Colonic mucosa (tissue), 4 donors: ENCODE data around the gene METTL27. TPM values are rescaled to one million over a fixed set of nuclear protein-coding genes. Genes with fewer than 3 reads are reported as not detected.
"Not testable (repeated sequence)": the region's sequence is repeated elsewhere in the genome, so short reads cannot be mapped to it uniquely, and the experiment has no call there.

Experiments
- DNase-seq: peaks from one replicate; pipeline ENCODE4 v3.0.0-alpha.2; 2020
- H3K27ac ChIP-seq: fragments of 200-600 bp; one replicate; pipeline ENCODE4 v1.8.0; 2021
- H3K27me3 ChIP-seq: fragments of 200-600 bp; one replicate; pipeline ENCODE4 v1.8.0; 2021
- H3K36me3 ChIP-seq: fragments of 200-600 bp; one replicate; pipeline ENCODE4 v1.8.0; 2021
- H3K4me1 ChIP-seq: fragments of 200-600 bp; one replicate; pipeline ENCODE4 v1.8.0; 2021; ENCODE audit warnings: mild to moderate bottlenecking
- H3K4me3 ChIP-seq: fragments of 200-600 bp; one replicate; pipeline ENCODE4 v1.8.0; 2021
- H3K9ac ChIP-seq, 2 donors: one replicate each; pipeline ENCODE4 v1.7.0; 2013; ENCODE audit warnings: control low read depth in 2 of 2, low read depth in 2 of 2, low read length in 2 of 2
- H3K9me3 ChIP-seq: fragments of 200-600 bp; one replicate; pipeline ENCODE4 v1.8.0; 2021
- intact Hi-C: fragments of 100-400 bp; cut with DNase I; formaldehyde crosslinking; loops from one replicate; pipeline ENCODE4 v1.14.1; 2022
- total RNA-seq, 2 donors: library from RNA; stranded (reverse); fragmentation: NEBNext Ultra II Directional in 1 of 2; extraction: Animal tissue kit (Norgen Biotek cat#: 25700) in 1 of 2; gene quantifications; one replicate each; pipeline ENCODE4 v1.2.1, GENCODE V29; 2021
- TF ChIP-seq, protein P1 (sequence below): fragments of 200-600 bp; IDR thresholded peaks from one replicate; pipeline ENCODE4 v1.8.0; 2022; ENCODE audit warnings: antibody characterized with exemption, mild to moderate bottlenecking
- donor health status: healthy.
- donor health status: DM: no; HTN: no; CAD: no.
- donor health status: DM: no; HTN: no; CAD: no.

The METTL27 gene
- total RNA-seq, 2 donors from 2014 or later = 4.0 to 7.4 TPM

DNA sequence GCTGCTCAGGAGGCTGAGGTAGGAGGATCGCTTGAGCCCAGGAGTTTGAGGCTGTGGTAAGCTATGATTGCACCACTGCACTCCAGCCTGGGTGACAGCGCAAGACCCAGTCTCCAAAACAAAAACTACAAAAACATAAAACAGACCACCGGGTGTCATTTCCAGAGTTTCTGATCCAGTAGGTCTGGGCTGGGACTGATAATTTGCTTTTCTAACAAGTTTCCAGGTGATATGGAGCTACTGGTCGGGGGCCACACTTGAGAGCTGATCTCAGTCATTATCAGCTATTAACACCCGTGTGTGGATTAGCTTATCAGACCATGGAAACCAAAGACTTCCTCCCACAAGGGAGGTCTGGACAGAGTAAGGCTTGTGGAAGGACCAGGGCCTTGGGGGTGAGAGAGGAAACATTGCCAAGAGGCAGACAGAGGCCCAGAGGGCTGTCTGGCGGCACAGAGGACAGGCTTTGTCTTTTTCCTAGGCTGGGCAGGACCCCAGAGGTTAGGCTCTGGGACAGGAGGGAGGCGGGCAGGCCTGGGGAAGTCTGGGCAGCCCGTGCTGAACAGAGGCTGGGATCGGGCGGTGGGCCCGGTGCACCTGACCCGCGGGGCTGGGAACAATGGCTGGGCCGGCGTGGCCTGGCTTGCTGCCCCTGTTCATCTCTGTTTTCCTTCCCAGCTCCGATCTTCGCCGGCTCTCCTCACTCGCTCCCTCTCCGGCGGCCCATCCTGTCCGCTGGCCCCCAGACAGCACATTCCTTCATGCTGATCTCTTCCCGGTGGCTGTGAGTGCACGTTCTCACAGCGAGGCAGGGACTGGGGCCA lies 43.9 kb upstream of the METTL27 start:
- Histone ChIP-seq H3K4me3 (no peak overlapping the region), H3K27me3 (no peaks in the 10 kb centered on the region), H3K9ac (no peak overlapping the region), H3K9me3 (no peaks in the 10 kb centered on the region), H3K27ac (no peak overlapping the region), H3K4me1 (no peaks in the 10 kb centered on the region), H3K36me3 (no peaks in the 10 kb centered on the region)
- intact Hi-C loops = no loop called here
- TF ChIP-seq, protein P1, sequence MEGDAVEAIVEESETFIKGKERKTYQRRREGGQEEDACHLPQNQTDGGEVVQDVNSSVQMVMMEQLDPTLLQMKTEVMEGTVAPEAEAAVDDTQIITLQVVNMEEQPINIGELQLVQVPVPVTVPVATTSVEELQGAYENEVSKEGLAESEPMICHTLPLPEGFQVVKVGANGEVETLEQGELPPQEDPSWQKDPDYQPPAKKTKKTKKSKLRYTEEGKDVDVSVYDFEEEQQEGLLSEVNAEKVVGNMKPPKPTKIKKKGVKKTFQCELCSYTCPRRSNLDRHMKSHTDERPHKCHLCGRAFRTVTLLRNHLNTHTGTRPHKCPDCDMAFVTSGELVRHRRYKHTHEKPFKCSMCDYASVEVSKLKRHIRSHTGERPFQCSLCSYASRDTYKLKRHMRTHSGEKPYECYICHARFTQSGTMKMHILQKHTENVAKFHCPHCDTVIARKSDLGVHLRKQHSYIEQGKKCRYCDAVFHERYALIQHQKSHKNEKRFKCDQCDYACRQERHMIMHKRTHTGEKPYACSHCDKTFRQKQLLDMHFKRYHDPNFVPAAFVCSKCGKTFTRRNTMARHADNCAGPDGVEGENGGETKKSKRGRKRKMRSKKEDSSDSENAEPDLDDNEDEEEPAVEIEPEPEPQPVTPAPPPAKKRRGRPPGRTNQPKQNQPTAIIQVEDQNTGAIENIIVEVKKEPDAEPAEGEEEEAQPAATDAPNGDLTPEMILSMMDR = no peak
- no peak for DNase-seq

- Histone ChIP-seq H3K36me3 (no peaks in the 10 kb centered on the region), H3K9ac (no peak overlapping the region), H3K27ac (no peak overlapping the region), H3K4me1 (no peaks in the 10 kb centered on the region), H3K9me3 (no peaks in the 10 kb centered on the region), H3K27me3 (no peaks in the 10 kb centered on the region), H3K4me3 (no peak overlapping the region)
- TF ChIP-seq, protein P1 = no peak
- no peak for DNase-seq
- intact Hi-C loops = no loop called here
These were observed 43.2 kb upstream of the METTL27 start for GRCh38 chr7:73885433-73885974.

- H3K4me1 ChIP-seq, H3K9me3 ChIP-seq, DNase-seq, H3K36me3 ChIP-seq, intact Hi-C loops, H3K9ac ChIP-seq, H3K4me3 ChIP-seq, H3K27ac ChIP-seq, H3K27me3 ChIP-seq: not testable (repeated sequence)
These were observed 42.6 kb upstream of the METTL27 start for GRCh38 chr7:73884867-73885422.

- H3K27me3 ChIP-seq = no peaks in the 10 kb centered on the region
- intact Hi-C loops = no loop called here
- no peak overlapping the region for H3K9ac ChIP-seq
- no peaks in the 10 kb centered on the region for H3K36me3 ChIP-seq
- DNase-seq = no peak
- no peaks in the 10 kb centered on the region for H3K9me3 ChIP-seq
- H3K4me1 ChIP-seq = no peaks in the 10 kb centered on the region
- no peak overlapping the region for H3K27ac ChIP-seq
- TF ChIP-seq, protein P1 = no peak
- H3K4me3 ChIP-seq = no peak overlapping the region
These were observed 39.7 kb upstream of the METTL27 start for GRCh38 chr7:73882047-73882402.

DNA sequence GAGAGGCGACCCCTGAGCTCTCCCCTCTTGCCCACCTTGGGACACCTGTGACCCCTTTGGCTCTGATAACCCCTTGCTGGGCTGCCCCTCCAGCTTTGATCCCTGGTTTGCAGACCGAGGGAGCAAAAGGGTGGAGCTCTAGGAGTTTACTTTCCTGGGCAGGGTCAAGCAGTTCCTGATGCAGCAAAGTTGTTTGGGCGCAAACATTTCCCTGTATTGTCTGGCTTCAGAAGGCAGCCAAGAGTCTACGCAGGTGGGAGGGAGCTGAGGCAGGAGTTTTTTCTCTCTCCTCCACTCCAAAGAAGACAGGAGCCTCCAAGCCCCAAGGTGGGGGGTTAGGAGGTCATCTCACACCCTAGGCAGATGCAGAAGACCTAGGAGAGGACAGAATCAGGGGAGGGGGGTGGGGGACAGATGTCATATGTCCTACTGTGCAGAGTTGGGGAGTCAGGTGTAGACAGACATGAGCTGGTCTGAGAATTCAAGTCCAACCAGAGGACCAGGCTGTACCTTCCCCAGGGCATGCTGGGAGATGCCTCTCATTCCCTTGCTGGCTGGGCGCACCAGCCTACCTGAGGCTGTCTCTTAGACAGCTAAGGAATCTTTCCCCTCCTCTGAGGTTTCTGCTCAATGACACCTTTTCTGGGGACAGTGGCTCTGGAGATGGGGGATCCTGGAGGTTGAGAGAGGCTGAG lies 39.2 kb upstream of the METTL27 start:
- Histone ChIP-seq H3K36me3 (no peaks in the 10 kb centered on the region), H3K9ac (no peak overlapping the region), H3K27me3 (no peaks in the 10 kb centered on the region), H3K4me1 (no peaks in the 10 kb centered on the region), H3K4me3 (no peak overlapping the region), H3K27ac (no peak overlapping the region), H3K9me3 (no peaks in the 10 kb centered on the region)
- peak; percentile 39 for DNase-seq
- intact Hi-C loops = no loop called here
- TF ChIP-seq, protein P1 = no peak
